Measurements from ENCODE around the gene SNX17. TPM values are rescaled to one million over a fixed set of nuclear protein-coding genes. Genes with fewer than 3 reads are reported as not detected.

SNX17 gene
- total and polyA plus RNA-seq, 2 of the 13 experiments (the other 11 are each of a cell fraction or from before 2014, with no cell fraction given): 75.0 to 109 TPM

DNA sequence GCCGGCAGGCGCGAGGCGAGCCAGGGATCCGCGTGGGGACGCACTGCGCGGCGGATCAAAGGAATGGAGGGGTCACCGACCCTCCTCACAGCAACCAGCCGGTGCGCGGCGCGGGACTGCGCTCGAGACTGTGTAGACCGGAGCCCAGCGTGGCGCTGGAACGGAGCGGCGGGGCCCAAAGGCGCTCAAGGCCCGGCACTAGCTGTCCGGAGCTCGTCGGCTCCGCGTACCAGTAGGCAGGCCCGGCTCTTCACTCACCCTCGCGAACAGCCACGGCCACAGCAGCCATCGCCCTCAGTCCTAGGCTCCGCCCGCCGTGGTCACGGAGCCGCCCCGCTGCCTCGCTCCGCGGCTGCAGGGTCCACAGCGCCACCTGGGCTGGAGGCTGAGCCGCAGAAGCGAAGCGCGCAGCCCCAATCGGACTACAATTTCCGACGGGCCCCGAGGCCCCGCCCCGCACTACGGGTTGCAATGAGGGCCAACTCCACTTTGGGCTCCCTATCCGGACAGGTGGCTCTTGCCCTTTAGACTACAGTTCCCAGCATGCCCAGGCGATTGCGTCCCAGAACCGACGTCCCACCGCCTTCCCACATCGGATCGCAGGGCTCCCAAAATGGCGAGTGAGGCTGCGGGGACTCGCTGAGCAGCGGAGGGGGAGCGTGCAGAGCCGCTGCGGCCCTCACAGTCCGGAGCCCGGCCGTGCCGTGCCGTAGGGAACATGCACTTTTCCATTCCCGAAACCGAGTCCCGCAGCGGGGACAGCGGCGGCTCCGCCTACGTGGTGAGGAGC lies at the start of gene SNX17, which contains the start of gene EIF2B4 (continued):
- peak; percentile 76 for TF ChIP-seq ZNF891 (CRISPR knock-in tag; IDR thresholded peaks at IDR 0.05)
- TF ChIP-seq STAG1 (CRISPR knock-in tag; IDR thresholded peaks at IDR 0.05): peak; percentile 93
- TF ChIP-seq, protein P1, sequence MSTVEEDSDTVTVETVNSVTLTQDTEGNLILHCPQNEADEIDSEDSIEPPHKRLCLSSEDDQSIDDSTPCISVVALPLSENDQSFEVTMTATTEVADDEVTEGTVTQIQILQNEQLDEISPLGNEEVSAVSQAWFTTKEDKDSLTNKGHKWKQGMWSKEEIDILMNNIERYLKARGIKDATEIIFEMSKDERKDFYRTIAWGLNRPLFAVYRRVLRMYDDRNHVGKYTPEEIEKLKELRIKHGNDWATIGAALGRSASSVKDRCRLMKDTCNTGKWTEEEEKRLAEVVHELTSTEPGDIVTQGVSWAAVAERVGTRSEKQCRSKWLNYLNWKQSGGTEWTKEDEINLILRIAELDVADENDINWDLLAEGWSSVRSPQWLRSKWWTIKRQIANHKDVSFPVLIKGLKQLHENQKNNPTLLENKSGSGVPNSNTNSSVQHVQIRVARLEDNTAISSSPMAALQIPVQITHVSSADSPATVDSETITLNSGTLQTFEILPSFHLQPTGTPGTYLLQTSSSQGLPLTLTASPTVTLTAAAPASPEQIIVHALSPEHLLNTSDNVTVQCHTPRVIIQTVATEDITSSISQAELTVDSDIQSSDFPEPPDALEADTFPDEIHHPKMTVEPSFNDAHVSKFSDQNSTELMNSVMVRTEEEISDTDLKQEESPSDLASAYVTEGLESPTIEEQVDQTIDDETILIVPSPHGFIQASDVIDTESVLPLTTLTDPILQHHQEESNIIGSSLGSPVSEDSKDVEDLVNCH (CRISPR knock-in tag; IDR thresholded peaks at IDR 0.05): peak; percentile 72; the same call in 1 of the 2 replicates
- TF ChIP-seq ZFP90 (CRISPR knock-in tag; IDR thresholded peaks at IDR 0.05; ENCODE audit: borderline replicate concordance): peak; percentile 99; the same call in 1 of the 2 replicates
- TF ChIP-seq ADNP (CRISPR knock-in tag; IDR thresholded peaks at IDR 0.05): no peak
- no peak; the same call in 1 of the 2 replicates for TF ChIP-seq KDM1A (CRISPR knock-in tag; IDR thresholded peaks at IDR 0.05)
- no peak for TF ChIP-seq ATF7 (IDR thresholded peaks at IDR 0.05)
- TF ChIP-seq ATF7 (CRISPR knock-in tag; IDR thresholded peaks at IDR 0.05): 0 out of 2 replicates have a peak, but pooled peaks have one; percentile 82
- TF ChIP-seq U2AF2 (IDR thresholded peaks at IDR 0.05; ENCODE audit: low read depth, low read length): no peak
- no peak for TF ChIP-seq SMARCC2 (IDR thresholded peaks at IDR 0.05)
- peak; percentile 93 for TF ChIP-seq FOXK1 (CRISPR knock-in tag; IDR thresholded peaks at IDR 0.05; ENCODE audit: borderline replicate concordance, low read depth)
- TF ChIP-seq ATF7-NPFF (CRISPR knock-in tag; IDR thresholded peaks at IDR 0.05; ENCODE audit: low read depth): peak; percentile 98
- no peak for TF ChIP-seq TCF12 (IDR thresholded peaks at IDR 0.05)
- TF ChIP-seq TCF12 (CRISPR knock-in tag; IDR thresholded peaks at IDR 0.05): peak; percentile 83
- TF ChIP-seq, protein P2, sequence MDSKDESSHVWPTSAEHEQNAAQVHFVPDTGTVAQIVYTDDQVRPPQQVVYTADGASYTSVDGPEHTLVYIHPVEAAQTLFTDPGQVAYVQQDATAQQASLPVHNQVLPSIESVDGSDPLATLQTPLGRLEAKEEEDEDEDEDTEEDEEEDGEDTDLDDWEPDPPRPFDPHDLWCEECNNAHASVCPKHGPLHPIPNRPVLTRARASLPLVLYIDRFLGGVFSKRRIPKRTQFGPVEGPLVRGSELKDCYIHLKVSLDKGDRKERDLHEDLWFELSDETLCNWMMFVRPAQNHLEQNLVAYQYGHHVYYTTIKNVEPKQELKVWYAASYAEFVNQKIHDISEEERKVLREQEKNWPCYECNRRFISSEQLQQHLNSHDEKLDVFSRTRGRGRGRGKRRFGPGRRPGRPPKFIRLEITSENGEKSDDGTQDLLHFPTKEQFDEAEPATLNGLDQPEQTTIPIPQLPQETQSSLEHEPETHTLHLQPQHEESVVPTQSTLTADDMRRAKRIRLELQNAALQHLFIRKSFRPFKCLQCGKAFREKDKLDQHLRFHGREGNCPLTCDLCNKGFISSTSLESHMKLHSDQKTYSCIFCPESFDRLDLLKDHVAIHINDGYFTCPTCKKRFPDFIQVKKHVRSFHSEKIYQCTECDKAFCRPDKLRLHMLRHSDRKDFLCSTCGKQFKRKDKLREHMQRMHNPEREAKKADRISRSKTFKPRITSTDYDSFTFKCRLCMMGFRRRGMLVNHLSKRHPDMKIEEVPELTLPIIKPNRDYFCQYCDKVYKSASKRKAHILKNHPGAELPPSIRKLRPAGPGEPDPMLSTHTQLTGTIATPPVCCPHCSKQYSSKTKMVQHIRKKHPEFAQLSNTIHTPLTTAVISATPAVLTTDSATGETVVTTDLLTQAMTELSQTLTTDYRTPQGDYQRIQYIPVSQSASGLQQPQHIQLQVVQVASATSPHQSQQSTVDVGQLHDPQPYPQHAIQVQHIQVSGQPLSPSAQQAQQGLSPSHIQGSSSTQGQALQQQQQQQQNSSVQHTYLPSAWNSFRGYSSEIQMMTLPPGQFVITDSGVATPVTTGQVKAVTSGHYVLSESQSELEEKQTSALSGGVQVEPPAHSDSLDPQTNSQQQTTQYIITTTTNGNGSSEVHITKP (CRISPR knock-in tag; IDR thresholded peaks at IDR 0.05; ENCODE audit: low read depth): peak; percentile 91
- no peak for TF ChIP-seq ATM (IDR thresholded peaks at IDR 0.05; ENCODE audit: borderline replicate concordance)
- TF ChIP-seq, protein P3, sequence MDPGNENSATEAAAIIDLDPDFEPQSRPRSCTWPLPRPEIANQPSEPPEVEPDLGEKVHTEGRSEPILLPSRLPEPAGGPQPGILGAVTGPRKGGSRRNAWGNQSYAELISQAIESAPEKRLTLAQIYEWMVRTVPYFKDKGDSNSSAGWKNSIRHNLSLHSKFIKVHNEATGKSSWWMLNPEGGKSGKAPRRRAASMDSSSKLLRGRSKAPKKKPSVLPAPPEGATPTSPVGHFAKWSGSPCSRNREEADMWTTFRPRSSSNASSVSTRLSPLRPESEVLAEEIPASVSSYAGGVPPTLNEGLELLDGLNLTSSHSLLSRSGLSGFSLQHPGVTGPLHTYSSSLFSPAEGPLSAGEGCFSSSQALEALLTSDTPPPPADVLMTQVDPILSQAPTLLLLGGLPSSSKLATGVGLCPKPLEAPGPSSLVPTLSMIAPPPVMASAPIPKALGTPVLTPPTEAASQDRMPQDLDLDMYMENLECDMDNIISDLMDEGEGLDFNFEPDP (CRISPR knock-in tag; conservative IDR thresholded peaks at IDR 0.05): 0 out of 2 replicates have a peak, but pooled peaks have one; percentile 89
- peak; percentile 100 for TF ChIP-seq YEATS4 (CRISPR knock-in tag; IDR thresholded peaks at IDR 0.05; ENCODE audit: borderline replicate concordance)
- TF ChIP-seq TRIM24 (CRISPR knock-in tag; IDR thresholded peaks at IDR 0.05): no peak
- TF ChIP-seq TOPORS (CRISPR knock-in tag; IDR thresholded peaks at IDR 0.05): peak; percentile 76
- TF ChIP-seq, protein P4, sequence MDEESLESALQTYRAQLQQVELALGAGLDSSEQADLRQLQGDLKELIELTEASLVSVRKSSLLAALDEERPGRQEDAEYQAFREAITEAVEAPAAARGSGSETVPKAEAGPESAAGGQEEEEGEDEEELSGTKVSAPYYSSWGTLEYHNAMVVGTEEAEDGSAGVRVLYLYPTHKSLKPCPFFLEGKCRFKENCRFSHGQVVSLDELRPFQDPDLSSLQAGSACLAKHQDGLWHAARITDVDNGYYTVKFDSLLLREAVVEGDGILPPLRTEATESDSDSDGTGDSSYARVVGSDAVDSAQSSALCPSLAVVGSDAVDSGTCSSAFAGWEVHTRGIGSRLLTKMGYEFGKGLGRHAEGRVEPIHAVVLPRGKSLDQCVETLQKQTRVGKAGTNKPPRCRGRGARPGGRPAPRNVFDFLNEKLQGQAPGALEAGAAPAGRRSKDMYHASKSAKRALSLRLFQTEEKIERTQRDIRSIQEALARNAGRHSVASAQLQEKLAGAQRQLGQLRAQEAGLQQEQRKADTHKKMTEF (CRISPR knock-in tag; IDR thresholded peaks at IDR 0.05): peak; percentile 99
- TF ChIP-seq ZFP36L1 (CRISPR knock-in tag; IDR thresholded peaks at IDR 0.05): no peak

All from HepG2 (cell line).